ENCODE results near the gene CDH13. TPM values are rescaled to one million over a fixed set of nuclear protein-coding genes. Genes with fewer than 3 reads are reported as not detected.

Gene CDH13
- polyA plus RNA-seq, 2 of the 4 experiments (the other 2 are of a cell fraction), result not detected

DNA sequence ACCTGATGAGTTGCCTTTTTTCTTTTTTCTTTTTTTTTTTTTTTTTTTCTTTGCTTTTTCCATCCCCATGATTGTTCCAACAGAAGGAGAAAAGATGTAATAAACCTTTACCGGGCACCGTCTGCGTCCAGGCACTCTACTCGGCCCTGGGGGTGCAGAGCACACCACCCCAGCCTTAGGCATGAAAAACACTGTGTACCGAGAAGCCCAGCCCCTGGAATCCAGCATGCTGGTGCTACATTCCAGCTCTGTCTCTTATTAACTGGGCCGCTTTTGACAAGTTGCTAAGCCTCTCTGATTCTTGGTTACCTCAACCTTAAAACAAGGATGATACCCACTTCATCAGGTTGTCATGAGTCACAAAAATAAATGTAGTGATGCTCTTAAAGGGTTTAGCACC, 1117.0 kb downstream of the CDH13 start:
- CTCF ChIA-PET, result no interaction called here
- DNase-seq (ENCODE audit: low read depth in 1 of 2, low spot score in 1 of 2), result no peak
- H3K4me3 ChIP-seq, result no peak overlapping the region
- ATAC-seq, result no peak
- no peak for FAIRE-seq
- no peaks in the 10 kb centered on the region for H3K9me3 ChIP-seq
- no peak overlapping the region for H3K27ac ChIP-seq
- POLR2A ChIA-PET, result no interaction called here
- H3K4me2 ChIP-seq, result no peak overlapping the region
- TF ChIP-seq CBX2 (IDR thresholded peaks at IDR 0.05; ENCODE audit: borderline replicate concordance, low read depth) (no peak), CEBPB (IDR thresholded peaks at IDR 0.05) (no peak), RFX5 (IDR thresholded peaks at IDR 0.05) (no peak), FOSL2 (IDR thresholded peaks at IDR 0.05) (no peak), FOSL2 (CRISPR knock-in tag; IDR thresholded peaks at IDR 0.05) (no peak), HOXA7 (CRISPR knock-in tag; IDR thresholded peaks at IDR 0.05) (no peak), HDAC2 (IDR thresholded peaks at IDR 0.05) (no peak), PHF8 (IDR thresholded peaks at IDR 0.05; ENCODE audit: borderline replicate concordance, low read depth) (no peak), JUN (IDR thresholded peaks at IDR 0.05) (no peak), KDM5A (IDR thresholded peaks at IDR 0.05) (no peak), NR3C1 (IDR thresholded peaks at IDR 0.05) (no peak), FOSB (CRISPR knock-in tag; IDR thresholded peaks at IDR 0.05) (no peak), RARB (CRISPR knock-in tag; IDR thresholded peaks at IDR 0.05) (no peak), MYC (IDR thresholded peaks at IDR 0.05; ENCODE audit: borderline replicate concordance, low read length) (no peak), ZSCAN20 (CRISPR knock-in tag; IDR thresholded peaks at IDR 0.05) (no peak)
- TF ChIP-seq, protein P1, sequence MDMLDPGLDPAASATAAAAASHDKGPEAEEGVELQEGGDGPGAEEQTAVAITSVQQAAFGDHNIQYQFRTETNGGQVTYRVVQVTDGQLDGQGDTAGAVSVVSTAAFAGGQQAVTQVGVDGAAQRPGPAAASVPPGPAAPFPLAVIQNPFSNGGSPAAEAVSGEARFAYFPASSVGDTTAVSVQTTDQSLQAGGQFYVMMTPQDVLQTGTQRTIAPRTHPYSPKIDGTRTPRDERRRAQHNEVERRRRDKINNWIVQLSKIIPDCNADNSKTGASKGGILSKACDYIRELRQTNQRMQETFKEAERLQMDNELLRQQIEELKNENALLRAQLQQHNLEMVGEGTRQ (IDR thresholded peaks at IDR 0.05), result no peak
- TF ChIP-seq, protein P2, sequence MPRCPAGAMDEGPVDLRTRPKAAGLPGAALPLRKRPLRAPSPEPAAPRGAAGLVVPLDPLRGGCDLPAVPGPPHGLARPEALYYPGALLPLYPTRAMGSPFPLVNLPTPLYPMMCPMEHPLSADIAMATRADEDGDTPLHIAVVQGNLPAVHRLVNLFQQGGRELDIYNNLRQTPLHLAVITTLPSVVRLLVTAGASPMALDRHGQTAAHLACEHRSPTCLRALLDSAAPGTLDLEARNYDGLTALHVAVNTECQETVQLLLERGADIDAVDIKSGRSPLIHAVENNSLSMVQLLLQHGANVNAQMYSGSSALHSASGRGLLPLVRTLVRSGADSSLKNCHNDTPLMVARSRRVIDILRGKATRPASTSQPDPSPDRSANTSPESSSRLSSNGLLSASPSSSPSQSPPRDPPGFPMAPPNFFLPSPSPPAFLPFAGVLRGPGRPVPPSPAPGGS (IDR thresholded peaks at IDR 0.05), result no peak
- TF ChIP-seq, protein P3, sequence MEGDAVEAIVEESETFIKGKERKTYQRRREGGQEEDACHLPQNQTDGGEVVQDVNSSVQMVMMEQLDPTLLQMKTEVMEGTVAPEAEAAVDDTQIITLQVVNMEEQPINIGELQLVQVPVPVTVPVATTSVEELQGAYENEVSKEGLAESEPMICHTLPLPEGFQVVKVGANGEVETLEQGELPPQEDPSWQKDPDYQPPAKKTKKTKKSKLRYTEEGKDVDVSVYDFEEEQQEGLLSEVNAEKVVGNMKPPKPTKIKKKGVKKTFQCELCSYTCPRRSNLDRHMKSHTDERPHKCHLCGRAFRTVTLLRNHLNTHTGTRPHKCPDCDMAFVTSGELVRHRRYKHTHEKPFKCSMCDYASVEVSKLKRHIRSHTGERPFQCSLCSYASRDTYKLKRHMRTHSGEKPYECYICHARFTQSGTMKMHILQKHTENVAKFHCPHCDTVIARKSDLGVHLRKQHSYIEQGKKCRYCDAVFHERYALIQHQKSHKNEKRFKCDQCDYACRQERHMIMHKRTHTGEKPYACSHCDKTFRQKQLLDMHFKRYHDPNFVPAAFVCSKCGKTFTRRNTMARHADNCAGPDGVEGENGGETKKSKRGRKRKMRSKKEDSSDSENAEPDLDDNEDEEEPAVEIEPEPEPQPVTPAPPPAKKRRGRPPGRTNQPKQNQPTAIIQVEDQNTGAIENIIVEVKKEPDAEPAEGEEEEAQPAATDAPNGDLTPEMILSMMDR (IDR thresholded peaks at IDR 0.05), result no peak
- 48% methylated on average over 6 of the region's 6 CpGs for WGBS (ENCODE audit: missing lambda C conversion rate)
- H3K4me1 ChIP-seq, result no peaks in the 10 kb centered on the region

DNA sequence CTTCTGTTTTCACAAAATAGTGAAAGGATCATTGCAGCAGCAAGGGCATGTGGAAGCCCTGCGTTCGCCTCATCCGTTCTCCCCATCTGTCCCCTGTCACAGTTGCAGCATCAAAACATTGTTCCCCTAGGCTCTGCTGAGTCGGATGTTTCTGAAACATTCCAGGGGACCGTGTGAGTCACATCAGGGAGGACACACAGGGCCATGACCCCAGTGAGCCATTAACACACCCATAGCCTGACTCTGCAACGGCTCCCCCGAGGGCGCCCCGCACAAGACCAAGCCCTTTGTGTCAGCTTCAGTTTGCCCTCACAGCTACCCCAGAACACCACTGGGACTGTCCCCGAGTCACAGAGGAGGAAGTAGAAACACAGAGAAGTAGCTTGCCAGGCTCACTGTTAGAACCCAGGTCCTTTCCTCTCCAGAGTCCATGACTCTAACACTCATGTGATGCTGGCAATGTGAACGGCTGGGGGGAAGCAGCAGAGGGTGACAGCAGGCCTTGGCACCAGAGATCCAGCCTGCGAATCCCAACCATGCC, 1117.7 kb downstream of the CDH13 start:
- FAIRE-seq (no peak), ATAC-seq (peak in 1 of 2 experiments; percentile 52; a peak in 1 of 6 replicates), DNase-seq (ENCODE audit: low read depth in 1 of 2, low spot score in 1 of 2) (no peak)
- ChIA-PET POLR2A (no interaction called here), CTCF (no interaction called here)
- no peak overlapping the region for H3K27ac ChIP-seq
- TF ChIP-seq FOSB (CRISPR knock-in tag; IDR thresholded peaks at IDR 0.05), result no peak
- TF ChIP-seq, protein P4, sequence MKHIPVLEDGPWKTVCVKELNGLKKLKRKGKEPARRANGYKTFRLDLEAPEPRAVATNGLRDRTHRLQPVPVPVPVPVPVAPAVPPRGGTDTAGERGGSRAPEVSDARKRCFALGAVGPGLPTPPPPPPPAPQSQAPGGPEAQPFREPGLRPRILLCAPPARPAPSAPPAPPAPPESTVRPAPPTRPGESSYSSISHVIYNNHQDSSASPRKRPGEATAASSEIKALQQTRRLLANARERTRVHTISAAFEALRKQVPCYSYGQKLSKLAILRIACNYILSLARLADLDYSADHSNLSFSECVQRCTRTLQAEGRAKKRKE (CRISPR knock-in tag; IDR thresholded peaks at IDR 0.05; ENCODE audit: low read depth), result no peak
- TF ChIP-seq TP53 (CRISPR knock-in tag; IDR thresholded peaks at IDR 0.05), result no peak
- H3K9me3 ChIP-seq, result no peaks in the 10 kb centered on the region
- H3K4me2 ChIP-seq, result no peak overlapping the region
- no peaks in the 10 kb centered on the region for H3K4me1 ChIP-seq
- no peak overlapping the region for H3K4me3 ChIP-seq
- WGBS (ENCODE audit: missing lambda C conversion rate), result 33% methylated on average over 12 of the region's 12 CpGs

DNA sequence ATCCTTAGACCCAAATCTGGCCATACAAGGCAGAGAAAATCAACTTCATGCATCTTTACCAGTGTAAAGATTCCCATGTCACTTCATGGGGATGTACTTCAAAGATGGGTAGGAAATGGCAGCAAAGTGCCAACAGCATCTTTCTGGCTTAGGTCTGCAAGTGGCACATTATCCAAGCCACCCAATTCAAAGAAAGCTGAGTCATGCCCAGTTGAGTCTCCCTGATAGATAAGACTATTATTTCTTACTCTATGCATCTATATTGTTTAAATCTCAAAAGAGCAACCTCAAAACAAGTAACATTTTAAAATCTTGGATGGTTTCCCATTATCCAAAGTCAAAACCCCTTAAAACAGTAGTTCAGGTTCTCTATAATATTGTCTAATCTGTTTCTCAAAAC, 1119.8 kb downstream of the CDH13 start:
- no peak for ATAC-seq

More for the DNA sequence above, 1119.8 kb downstream of the CDH13 start:
- DNase-seq (ENCODE audit: low read depth in 1 of 2, low spot score in 1 of 2), result no peak
- Histone ChIP-seq H3K9me3 (no peaks in the 10 kb centered on the region), H3K4me3 (no peak overlapping the region), H3K4me2 (no peak overlapping the region), H3K27ac (no peak overlapping the region), H3K4me1 (no peaks in the 10 kb centered on the region)
- ChIA-PET POLR2A (no interaction called here), CTCF (no interaction called here)
- TF ChIP-seq TFCP2L1 (CRISPR knock-in tag; IDR thresholded peaks at IDR 0.05) (no peak), CHD4 (IDR thresholded peaks at IDR 0.05; ENCODE audit: borderline replicate concordance) (no peak), MAFK (IDR thresholded peaks at IDR 0.05; ENCODE audit: partially characterized antibody) (peak; percentile 18), MAZ (IDR thresholded peaks at IDR 0.05; ENCODE audit: borderline replicate concordance, low read depth, low read length) (no peak)
- FAIRE-seq, result no peak
